Esophagus muscularis mucosa (tissue), 3 donors: ENCODE results near the gene PRICKLE3.

ENCODE experiments used
- CTCF ChIP-seq, 3 experiments: fragments of 200-600 bp in 2 of 3; fragments of 450-650 bp in 1 of 3; sonication (generic) in 2 of 3; IDR thresholded peaks; one replicate each; pipeline ENCODE4 v1.5.1; 2017 to 2019; ENCODE audit warnings: antibody characterized with exemption in 3 of 3, mild to moderate bottlenecking in 2 of 3, moderate library complexity in 1 of 3
- POLR2AphosphoS5 ChIP-seq, 2 donors: sonication (generic); formaldehyde crosslinking; IDR thresholded peaks; one replicate each; pipeline ENCODE4 v1.6.1; 2017; ENCODE audit warnings: antibody characterized with exemption in 2 of 2

- TF ChIP-seq POLR2AphosphoS5 (IDR thresholded peaks at IDR 0.05) = no peak
- no peak for TF ChIP-seq CTCF (IDR thresholded peaks at IDR 0.05)
Observed at GRCh38 chrX:49178537-49178936, 7.6 kb downstream of the PRICKLE3 start.
